ENCODE data around the gene TNFAIP3. TPM values are rescaled to one million over a fixed set of nuclear protein-coding genes. Genes with fewer than 3 reads are reported as not detected.
A peak's percentile ranks its signal among the peaks of the same experiment; 100 is the strongest.

The TNFAIP3 gene
- total RNA-seq, 2 donors from 2014 or later = 9.6 to 12.5 TPM

DNA sequence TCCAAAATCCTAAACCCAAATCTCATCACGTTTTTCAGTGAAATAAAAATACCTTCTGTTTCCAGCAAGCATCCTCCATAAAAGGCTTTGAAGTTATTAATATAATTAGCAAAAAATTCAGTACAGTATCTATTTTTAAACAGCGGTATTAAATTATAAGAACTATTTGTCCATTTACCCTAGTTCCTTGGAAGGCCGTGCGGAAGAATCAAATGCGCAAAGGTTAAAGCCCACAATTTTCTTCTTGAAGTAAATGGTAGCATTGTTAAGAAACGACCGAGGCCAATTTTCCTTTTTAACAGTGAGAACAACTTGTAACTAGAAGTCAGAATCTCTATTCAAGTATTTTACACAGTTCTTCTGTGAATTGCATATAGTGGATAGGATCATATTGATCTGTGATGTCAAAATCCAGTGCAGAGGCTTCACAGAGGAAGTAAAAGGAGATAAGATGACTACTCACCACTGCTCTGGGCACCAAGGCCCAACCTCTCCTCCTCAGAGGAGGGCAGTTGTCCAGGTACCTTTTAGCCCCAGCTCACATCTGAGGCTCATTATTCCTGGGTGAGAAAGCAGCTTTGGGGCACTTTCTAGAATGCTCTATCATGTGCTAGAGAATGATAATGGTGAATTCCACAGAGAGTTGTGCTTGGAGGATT lies 36.3 kb downstream of the TNFAIP3 start:
- no peak overlapping the region for H3K4me3 ChIP-seq
- TF ChIP-seq, protein P1, sequence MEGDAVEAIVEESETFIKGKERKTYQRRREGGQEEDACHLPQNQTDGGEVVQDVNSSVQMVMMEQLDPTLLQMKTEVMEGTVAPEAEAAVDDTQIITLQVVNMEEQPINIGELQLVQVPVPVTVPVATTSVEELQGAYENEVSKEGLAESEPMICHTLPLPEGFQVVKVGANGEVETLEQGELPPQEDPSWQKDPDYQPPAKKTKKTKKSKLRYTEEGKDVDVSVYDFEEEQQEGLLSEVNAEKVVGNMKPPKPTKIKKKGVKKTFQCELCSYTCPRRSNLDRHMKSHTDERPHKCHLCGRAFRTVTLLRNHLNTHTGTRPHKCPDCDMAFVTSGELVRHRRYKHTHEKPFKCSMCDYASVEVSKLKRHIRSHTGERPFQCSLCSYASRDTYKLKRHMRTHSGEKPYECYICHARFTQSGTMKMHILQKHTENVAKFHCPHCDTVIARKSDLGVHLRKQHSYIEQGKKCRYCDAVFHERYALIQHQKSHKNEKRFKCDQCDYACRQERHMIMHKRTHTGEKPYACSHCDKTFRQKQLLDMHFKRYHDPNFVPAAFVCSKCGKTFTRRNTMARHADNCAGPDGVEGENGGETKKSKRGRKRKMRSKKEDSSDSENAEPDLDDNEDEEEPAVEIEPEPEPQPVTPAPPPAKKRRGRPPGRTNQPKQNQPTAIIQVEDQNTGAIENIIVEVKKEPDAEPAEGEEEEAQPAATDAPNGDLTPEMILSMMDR (IDR thresholded peaks at IDR 0.05) = no peak
- TF ChIP-seq POLR2A (IDR thresholded peaks at IDR 0.05) = no peak
- peak overlapping the region in 2 of 4 donors; percentile 50 to 77 for H3K27ac ChIP-seq
- DNase-seq = no peak
- no peaks in the 10 kb centered on the region for H3K9me3 ChIP-seq
- H3K4me1 ChIP-seq = peaks cover 22% of the 10 kb centered on the region
- no peaks in the 10 kb centered on the region for H3K36me3 ChIP-seq (replicated peaks in 1 of 2; ENCODE audit: insufficient read depth in 1 of 2, low read depth in 2 of 2)
- H3K27me3 ChIP-seq = no peaks in the 10 kb centered on the region
- no peak for ATAC-seq
- 87 to 90% methylated on average over 7 of the region's 7 CpGs for WGBS, 2 donors
- intact Hi-C loops (cut with DNase I) = no loop called here

DNA sequence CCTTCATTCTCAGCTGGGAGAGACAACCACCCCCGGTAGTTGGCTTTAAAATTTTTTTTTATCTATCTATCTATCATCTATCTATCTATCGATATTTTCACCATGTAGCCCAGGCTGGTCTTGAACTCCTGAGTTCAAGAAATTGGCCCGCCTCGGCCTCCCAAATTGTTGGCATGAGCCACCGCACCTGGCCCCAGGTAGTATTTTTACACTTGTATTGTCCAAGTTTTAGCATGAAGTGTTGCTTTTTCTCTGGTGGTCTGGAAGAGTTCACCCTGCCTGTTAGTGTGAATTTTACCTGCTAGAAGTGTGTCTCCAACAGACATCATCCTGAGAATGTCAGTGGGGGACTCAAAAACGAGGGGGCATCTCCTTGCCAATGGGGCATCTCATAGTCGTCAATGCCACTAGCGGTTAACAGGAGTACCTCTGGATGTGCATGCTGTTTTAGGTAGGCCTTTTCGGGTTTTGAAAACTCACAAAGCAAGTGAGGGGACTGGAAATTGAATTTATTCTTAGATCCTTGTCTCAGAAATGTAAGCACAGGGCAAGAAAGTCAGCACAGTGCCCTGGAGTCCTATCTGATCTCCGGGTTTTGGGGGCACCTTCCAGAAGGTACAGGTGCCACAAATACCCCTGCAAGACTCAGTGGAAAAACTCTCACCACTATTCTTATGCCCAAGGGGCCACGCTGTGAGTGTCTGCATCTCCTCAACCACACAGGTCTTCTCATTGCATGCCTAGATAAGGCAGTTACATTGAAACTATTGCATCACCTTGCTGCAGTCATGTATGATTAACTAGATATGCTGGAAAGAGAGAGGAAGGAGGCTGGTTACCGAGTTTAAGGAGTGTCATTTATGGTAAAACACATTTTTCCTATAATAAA lies 37.1 kb downstream of the TNFAIP3 start:
- peak; percentile 80 for ATAC-seq
- Histone ChIP-seq H3K27me3 (no peaks in the 10 kb centered on the region), H3K4me3 (no peak overlapping the region), H3K9me3 (no peaks in the 10 kb centered on the region), H3K27ac (peak overlapping the region in 3 of 4 donors; percentile 50 to 77 (median 56)), H3K36me3 (replicated peaks in 1 of 2; ENCODE audit: insufficient read depth in 1 of 2, low read depth in 2 of 2) (no peaks in the 10 kb centered on the region), H3K4me1 (peaks cover 22% of the 10 kb centered on the region)
- intact Hi-C loops (cut with DNase I) = no loop called here
- TF ChIP-seq POLR2A (IDR thresholded peaks at IDR 0.05) = no peak
- TF ChIP-seq, protein P1 (IDR thresholded peaks at IDR 0.05) = no peak
- no peak for DNase-seq
- WGBS, 2 donors = 81 to 82% methylated on average over 12 of the region's 12 CpGs

DNA sequence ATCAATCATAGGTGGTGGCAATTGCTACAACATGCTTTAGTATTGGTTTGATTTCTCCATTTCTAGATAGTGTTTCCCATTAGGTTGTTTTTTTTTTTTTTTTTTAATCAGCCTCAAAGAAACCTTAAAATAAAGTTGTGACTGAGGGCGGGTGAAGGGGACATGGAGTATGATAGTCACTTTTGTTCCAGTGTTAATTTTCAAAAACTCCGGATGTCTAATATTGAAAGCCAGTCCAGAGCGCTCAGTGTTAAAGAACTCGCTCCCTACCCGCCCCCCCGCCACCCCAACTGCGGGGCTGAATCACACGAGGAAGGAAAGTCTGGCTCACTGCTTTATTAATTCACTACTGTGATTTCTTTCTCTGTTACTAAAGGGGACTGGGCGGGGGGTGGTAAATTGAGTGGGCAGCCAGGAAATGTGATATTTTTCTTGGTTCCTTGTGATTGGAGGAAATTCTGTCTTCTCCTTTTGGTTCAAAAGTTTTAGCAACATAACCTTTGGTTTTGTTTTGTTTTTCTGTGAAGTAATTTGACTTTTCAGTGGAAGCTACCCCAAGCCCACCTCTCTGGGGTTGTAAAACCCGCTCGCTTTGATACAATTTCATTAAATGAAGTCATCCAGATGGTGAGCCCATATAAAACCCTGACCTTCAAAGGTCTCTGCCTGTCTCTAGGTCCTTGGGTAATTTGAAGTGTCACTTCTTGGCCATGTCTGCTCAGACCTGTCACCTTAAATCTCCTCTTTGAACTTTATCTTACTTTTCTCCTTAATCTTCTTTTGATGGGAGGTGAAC lies 38.0 kb downstream of the TNFAIP3 start:
- peak; percentile 76 for ATAC-seq
- Histone ChIP-seq H3K36me3 (replicated peaks in 1 of 2; ENCODE audit: insufficient read depth in 1 of 2, low read depth in 2 of 2) (no peaks in the 10 kb centered on the region), H3K27ac (peak overlapping the region; percentile 29 to 77 (median 53)), H3K27me3 (no peaks in the 10 kb centered on the region), H3K4me3 (no peak overlapping the region), H3K4me1 (peaks cover 22% of the 10 kb centered on the region), H3K9me3 (no peaks in the 10 kb centered on the region)
- no peak for TF ChIP-seq POLR2A (IDR thresholded peaks at IDR 0.05)
- TF ChIP-seq, protein P1 (IDR thresholded peaks at IDR 0.05) = no peak
- peak in 3 of 4 donors; percentile 33 to 47 (median 41) for DNase-seq
- intact Hi-C loops (cut with DNase I) = no loop called here
- WGBS, 2 donors = 50 to 63% methylated on average over 11 of the region's 11 CpGs

DNA sequence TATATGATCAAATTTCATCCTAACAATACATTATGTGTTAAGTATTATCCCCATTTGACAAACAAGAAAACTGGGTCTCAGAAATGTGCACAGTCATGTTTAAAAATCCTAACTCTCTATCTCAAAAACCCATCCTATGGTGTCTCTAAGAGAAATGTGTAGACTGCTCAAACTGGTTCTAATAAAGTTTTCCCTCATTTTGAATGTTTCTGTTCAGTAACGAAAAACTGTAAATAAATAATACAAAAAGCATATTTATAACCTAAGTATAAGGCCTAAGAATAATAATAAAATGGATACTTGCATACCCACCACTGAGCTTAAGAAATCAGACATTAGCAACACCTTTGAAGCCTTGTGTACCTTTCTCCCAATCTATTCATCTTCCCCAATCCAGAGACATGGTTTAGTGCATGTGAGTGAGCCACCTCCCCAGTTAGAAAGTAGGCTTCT lies 39.0 kb downstream of the TNFAIP3 start:
- Histone ChIP-seq H3K4me1 (peaks cover 22% of the 10 kb centered on the region), H3K27ac (peak overlapping the region in 1 of 4 donors; percentile 77), H3K36me3 (replicated peaks in 1 of 2; ENCODE audit: insufficient read depth in 1 of 2, low read depth in 2 of 2) (no peaks in the 10 kb centered on the region), H3K9me3 (no peaks in the 10 kb centered on the region), H3K4me3 (no peak overlapping the region), H3K27me3 (no peaks in the 10 kb centered on the region)
- ATAC-seq (no peak), DNase-seq (no peak)
- no peak for TF ChIP-seq POLR2A (IDR thresholded peaks at IDR 0.05)
- TF ChIP-seq, protein P1 (IDR thresholded peaks at IDR 0.05) = no peak
- intact Hi-C loops (cut with DNase I) = no loop called here
- WGBS, 2 donors = 58 to 59% methylated on average over 1 of the region's 1 CpG
